NCI-H69 (cell line): Measurements from ENCODE around the gene TRIM66.

Experiments
- DNase-seq: peaks from one replicate; lab custom pipeline; 2025; lab: John Stamatoyannopoulos, UW

TRIM66 gene

DNA sequence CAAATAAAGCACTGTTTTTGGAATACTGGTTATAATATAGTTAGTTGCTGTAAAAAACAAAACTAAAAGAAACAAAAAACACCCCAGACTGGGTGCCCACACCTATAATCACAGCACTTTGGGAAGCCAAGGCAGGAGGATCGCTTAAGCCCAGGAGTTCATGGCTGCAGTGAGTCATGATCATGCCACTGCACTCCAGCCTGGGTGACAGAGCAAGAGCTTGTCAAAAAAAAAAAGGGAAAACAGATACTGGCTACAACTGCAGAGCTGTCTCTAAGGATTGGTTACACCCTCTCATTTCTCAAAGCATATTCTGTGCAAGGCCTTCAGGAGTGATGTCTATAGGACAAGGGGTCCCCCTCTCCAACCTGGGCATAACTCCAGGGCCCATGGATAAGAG is 73.8 kb downstream of the TRIM66 start:
- DNase-seq: peak; percentile 33

DNA sequence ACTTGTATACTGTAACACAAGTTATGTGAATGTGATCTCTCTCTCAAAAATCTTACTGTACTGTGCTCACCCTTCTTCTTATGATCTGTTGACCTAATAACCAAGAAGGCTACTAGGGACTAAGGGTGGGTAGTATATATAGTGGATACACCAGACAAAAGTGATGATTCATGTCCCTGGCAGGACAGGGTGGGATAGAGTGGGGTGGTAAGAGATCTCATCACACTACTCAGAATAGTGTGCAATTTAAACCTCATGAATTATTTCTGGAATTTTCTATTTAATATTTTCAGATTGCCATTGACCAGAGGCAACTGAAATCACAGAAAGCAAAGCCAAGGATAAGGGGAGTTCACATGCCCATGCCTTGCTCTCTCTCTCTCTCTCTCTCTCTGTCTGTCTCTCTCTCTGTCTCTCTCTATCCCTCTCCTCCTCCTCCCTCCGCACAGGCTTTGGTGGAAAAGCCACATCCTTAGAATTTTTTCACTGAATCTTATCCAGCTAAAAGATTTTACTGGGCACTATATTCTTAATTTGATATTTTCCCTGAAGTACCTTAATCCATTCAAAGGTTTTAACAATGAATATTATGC is 76.4 kb downstream of the TRIM66 start:
- DNase-seq: no peak

DNA sequence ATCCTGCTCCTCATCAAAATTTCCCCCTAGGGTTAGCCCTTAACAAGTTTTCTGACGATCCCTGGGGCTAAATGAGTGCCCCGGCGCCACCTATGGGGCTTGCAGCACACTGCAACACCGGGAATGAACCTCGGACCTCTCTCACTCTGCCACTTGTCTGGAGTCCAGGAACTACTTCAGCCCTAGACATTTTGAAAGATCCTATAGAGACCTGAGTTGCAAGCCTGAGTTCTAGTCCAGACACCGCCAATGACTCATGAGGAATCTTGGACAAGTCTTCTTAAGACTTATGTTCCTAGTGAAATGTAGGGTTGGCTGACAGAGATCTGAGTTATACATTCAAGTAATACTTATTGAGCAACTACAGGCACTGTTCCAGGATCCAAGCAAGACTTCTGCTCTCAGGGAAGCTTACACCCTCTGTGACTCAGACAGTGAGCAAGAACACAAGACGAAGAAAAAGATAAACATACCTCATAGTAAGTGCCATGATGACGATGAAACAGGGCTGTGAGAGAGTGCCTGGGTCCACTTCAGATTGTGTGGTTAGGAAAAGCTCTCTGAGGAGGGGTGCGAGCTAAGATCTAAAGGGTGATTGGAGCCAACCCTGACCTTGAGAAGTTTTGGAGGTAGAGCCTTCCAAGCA is 78.3 kb downstream of the TRIM66 start:
- peak; percentile 83 for DNase-seq

DNA sequence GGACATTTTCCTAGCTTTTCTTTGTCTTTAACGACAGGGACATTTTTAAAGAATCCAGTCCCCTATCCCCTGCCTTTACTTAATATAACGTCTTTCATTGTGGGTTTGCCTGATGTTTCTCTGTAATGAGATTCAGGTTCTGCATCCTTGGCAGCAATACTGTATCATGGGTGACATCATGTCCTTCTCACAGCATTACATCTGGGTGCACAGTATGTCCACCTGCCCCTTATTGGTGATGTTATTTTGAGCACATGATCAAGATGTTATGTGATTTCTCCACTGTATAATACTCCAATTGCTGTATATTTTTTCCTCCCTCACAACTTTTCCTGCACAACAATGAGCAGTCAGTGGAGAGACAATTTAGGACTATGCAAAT is 78.8 kb downstream of the TRIM66 start:
- DNase-seq: no peak

DNA sequence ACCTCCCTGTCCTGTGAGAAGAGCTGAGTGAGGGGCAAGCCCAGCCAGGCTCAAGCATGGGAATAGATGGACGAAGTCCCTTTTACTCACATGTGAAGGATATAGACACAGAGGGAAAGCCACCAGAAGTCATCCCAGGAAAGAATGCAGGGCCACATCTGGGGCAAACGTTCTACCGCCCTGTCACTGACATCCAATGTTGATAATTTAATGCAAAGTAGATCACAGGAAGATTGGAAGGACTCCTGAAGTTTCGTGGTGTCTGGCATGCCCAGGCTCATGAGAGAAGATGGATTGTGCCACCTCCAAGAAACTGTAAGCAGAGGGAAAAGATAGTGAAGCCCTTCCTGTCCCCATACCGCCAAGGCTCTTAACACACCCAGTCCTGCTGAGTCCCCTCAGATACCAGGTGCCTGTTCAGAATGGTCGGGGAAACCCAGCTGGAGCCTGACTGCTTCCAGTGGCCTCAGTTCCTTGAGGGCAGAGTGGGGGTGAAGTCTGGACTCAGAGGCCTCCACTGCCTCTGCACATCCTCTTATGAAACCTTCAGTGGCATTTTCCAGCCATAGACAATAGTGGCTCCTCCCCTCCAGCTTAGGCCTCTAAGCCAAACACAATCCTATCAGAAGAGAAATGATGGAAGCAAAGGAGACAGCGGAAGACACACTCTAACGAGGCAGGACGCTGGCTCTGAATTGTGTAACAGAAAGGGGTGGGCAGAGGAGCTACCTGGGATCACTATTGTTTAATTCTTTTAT is 80.9 kb downstream of the TRIM66 start:
- DNase-seq: peak; percentile 13

DNA sequence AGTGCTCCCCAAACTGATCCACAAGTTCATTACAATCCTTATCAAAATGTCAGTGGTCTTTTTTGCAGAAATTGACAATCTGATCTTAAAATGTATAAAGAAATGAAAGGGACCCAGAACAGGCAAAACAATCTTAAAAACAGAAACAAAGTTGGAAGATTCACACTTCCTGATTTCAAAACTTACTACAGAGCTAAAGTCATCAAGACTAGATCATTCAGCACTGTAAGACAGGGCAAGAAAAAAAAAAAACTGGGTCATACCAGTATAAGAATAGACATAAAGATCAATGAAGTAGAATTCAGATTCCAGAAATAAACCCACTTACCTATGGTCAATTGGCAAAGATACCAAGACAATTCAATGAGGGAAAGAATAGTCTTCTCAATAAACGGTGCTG is 84.0 kb downstream of the TRIM66 start:
- DNase-seq: no peak

DNA sequence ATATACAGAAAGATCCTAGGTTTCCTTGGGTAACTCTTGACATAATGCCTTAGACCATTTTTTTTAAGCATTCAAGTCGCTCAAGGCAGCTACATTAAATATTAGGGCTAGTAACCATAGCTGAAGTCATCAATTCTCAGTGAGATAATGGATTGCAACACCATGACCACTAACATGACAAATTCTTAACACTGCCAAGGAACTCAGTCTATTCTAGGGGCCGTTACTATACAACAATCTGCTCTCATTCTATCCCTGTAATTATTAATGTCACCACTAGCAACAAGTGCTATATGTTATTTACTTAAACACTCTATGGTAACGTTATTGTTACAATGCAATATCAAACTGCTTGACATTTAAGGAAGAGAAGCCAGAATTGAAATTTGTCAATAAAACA is 85.3 kb downstream of the TRIM66 start:
- DNase-seq: peak; percentile 73

DNA sequence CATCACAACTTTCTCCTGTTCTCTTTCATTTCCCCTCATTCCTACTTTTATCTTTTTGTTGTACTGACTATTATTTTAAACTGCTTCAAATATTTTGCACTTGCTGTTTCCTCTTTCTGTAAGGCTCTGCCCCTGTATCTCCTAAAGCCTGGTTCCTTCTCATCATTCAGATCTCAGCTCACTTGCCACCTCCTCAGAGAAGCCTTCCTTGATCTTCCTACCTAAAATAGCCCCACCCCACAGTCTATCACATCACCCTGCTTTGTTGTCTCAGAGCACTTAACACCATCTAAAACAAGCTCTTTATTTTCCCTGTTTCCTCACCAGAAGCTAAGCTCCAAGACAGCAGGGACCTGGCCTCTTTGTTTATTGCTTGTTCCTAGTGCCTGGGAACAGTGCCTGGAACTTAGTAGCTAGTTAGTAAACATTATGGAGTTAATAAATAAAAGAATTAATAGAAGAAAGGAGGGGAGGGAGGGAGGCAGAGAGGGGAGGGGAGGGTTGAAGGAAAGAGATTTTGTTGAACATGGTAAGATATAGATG is 85.9 kb downstream of the TRIM66 start:
- DNase-seq: peak; percentile 18

DNA sequence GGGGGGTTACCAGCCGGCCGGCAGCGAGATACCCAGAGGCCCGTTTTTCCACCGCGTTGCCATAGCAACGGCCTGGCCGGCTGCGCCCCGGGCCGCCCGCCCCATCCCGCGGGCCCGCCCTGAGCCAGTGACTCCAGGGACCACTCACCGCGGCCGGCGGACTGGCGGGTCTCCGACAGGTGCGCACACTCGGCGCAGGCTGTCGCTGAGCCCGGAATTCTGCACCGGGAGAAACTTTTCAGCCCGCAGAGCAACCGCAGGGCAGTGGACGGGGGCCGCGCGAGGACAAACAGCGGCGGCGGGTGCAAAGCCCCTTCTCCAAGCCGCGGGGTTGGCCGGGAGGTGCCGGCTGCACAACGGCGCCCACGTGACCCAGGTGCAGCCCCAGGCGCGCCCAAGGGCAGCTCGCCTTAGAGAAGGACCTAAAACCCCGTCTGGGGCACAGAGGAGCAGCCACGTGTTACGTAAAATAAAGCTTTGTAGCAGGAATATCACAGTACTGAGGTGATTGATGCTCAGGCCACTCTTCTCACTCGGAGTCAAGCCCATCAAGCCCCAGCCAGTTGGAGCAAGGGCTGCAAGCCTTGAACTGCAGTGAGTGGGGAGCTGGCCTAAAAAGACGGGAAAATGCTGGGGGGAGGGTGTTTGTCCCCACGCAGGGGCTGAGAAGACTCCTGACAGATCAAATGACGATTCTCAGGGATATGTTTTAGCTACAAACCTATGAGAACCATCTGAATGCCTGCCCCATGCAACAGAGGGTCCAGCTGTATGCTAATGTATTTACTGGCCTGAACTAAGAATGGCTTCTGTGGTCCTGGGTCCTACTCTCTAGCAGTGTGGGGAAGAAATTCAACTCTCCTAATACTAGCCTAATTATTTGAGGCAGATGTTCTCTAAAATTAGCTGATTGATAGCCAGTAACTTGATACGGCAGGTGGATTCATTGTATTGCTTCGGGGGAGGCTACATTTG is 88.2 kb downstream of the TRIM66 start, which contains the start of gene STK33:
TSS of gene STK33 (minus strand) at position 294 of the 975 bp plus-strand sequence. CDS start 119,323 bp downstream, outside the sequence.
- peak; percentile 93 for DNase-seq

DNA sequence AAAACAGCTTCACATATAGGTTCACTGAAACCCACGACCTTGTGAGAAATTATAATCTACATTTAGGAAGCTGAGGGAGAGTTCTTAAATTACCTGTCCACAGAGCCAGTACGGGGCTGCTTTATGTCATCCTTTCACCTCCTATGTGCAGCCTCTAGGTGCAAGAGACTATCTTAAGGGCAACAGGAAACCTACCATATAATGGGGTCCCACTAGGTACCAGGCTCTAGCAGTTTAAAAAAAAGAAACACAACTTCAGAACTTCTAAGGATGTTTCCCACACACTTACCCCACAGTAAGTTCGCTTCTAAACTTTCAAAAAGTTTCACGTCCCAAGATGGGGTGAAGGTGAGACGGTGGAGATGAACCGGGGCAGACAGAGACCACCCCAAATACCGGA is 89.0 kb downstream of the TRIM66 start:
- DNase-seq: peak; percentile 33

DNA sequence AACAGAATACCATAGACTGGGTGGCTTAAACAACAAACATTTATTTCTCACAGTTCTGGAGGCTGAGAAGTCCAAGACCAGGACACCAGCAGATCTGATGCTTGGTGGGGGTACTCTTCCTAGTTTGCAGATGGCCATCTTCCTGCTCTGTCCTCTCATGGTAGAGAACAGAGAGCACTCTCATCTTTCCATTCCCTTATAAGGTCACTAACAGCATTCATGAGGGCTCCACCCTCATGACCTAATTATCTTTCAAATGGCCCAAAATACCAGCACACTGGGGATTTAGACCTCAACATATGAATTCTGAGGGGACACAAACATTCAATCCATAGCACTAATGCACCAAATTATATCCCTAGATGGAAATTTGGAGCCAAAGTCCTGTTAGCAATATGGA is 94.5 kb downstream of the TRIM66 start:
- DNase-seq: no peak

DNA sequence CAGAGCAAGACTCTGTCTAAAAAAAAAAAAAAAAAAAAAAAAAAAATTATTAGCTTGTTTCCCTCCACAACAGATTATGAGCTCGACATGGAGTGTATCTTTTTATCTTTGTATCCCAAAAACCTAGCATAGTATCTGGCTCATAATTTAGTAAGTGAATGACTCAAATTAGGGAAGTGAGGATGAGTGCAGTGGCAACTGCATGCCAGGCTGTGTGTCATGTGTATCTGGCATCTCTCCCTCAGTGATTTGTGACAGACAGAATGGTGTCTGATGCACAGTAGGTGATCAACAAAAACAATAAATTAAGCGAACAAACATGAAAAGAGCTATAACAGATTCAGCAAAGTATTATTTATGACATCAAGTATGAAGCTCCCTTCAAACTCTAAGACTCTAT is 95.7 kb downstream of the TRIM66 start:
- DNase-seq: no peak

DNA sequence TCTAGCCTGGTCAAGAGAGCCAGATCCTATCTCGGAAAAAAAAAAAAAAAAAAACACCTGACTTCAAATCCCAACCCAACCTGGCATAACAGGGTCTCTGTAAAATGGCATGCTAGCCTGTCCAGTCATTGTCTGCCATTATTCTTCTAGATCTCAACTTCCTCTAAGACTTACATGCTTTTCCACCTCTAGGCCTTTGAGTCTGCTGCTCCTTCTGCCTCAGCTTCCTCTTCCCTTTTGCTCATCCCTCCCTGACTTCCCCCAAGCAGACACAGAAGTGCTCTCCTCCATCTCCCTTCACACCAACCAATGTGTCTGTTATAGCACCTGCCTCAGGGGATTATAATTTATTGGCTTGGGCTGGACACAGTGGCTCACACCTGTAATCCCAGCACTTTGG is 96.3 kb downstream of the TRIM66 start:
- DNase-seq: peak; percentile 25

DNA sequence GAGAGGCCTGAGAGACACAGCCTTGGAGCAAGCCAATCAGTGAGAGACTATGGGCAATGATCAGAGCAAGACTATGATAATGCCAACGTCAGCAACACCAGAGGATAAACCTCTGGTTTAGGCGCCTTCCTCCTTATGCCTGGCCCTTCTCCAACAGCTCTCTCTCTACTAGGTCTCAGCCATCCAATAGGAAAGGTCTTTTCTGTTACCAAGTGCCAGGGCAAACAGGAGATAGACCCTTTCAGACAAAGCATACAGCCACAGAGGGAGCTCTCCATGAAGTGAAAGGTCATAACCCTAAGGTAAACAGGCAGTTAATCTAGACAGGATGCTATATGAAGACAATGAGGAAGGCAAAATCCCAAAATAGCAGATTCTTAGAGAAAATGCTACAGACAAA is 98.0 kb downstream of the TRIM66 start:
- peak; percentile 85 for DNase-seq

DNA sequence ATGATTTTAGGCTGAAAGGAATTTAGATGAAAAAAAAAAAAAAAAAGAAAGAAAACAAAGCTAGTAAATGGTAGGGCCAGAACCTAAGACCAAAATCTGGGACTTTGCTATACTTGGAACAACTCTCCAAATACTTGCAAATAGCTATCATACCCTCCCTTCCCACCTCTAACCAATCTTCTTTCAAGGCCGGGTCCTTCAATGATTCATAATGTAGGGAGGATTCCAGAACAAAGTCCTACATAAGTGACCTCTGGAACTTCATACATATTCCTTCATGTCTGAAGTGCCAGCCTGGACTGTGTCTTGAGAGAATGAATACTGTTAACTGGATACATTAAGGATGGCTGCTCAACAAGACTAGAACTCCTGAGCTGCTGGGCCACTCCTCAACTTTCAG is 98.4 kb downstream of the TRIM66 start:
- DNase-seq: no peak

DNA sequence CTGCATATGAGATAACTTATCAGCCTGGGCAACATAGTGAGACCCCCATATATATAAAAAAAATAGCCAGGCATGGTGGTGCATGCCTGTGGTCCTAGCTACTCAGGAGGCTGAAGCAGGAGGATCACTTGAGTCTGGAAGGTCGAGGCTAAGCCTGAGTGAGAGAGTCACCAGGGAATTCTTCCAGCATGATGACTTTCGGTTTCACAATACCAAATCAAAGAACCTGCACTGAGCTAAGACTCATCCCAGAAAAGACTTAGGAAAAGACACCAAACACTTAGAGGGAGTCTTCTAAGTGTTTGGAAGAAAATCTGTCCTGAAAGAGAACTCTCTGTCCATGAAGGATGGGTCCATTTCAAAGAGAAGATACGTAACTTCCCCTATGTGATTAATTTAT is 101.2 kb downstream of the TRIM66 start:
- no peak for DNase-seq

DNA sequence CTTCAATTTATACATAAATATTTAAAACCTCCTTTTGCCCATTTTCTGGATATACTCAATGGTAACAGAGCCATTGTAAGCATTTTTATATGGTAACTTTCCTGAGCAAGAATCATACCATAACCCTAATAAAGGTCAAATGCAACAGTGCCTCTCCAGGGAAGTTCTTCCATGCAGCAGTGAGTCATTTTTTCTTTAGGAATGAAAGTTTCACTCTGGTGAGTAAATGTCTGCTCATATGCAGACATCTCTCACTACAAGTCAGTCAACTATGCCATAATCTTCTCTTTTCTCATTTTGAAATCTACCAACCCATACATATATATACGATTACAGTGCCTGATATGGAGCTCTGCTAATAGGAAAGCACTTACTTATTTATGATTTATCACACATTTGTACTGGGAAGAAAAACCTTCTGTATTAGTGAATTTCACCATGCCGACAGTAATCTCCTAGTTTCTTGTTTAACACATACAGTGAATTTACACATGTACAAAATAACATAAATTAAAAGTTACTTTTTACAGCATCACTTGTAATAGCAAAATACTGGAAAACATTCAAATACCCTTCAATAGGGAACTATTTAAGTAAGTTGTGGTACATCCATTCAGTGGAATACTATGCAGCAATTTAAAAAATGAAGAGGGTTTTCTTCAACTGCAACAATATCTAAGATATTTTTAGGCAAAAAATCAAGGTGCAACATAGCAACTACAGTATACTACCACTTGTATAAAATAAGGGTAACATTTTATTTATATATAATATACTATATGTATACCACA is 104.5 kb downstream of the TRIM66 start:
- no peak for DNase-seq

DNA sequence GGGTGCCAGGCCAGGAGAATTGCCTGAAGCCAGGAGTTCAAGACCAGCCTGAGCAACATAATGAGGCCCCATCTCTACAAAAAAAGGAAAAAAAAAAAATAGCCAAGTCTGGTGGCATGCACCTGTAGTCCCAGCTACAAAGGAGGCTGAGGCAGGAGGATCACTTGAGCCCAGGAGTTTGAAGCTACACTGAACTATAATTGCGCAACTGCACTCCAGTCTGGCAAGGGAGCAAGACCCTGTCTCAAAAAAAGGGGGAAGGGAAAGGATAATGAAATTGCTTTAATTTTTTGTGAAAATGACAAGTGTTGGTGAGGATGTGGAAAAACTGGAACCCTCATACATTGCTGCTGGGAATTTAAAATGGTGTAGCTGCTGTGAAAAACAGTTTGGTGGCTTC is 107.7 kb downstream of the TRIM66 start:
- no peak for DNase-seq

DNA sequence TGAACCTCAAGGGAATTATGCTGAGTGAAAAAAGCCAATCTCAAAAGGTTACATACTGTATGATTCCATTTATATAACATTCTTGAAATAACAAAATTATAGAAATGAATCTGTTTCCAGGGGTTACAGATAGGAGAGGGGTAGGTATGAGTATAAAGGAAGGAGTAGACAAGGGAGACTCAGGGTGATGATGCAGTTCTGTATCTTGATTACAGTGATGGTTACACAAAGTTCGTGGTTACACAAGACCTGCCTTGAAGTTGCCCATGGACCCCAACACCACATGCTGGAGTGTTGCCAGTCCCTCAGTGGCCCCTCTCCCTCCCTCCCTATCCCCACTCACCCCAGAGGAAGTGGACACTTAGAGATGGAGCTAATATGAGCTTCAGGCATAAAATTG is 108.7 kb downstream of the TRIM66 start:
- no peak for DNase-seq

DNA sequence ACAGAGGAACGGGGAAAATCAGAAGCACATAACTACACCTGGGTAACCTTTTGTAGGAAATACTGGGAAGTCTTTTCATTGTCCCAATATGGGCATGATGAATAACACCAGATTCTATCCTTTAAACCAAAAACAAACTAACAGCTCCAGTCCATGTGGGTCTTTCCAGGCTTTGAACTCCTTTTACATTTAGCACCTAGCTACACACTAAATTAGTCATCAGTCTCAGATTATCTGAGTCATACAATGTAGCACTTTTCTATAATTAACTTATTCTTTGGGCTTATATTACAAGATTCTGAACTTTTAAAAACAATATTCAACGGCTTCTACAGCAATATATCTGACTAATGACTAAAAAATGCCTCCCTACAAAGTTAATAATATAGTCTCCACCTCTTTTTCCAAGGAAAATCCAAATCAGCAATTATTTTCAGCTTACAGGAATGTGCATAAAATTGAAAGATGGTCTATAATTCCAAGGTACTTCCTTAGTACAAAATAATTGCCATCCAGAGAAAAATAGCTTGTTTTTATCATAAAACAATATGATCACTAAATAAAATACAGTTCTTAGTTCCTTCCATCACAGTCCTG is 114.8 kb downstream of the TRIM66 start:
- DNase-seq: peak; percentile 39
